Natural killer cell (primary cell): Measurements from ENCODE around the gene HDAC3. TPM values are rescaled to one million over a fixed set of nuclear protein-coding genes. Genes with fewer than 3 reads are reported as not detected.

ENCODE experiments used
- ATAC-seq, 3 donors: fragments of 150-1000 bp in 2 of 3; fragments of 200-7000 bp in 1 of 3; cut with Tn5 transposase; 1 replicate in 1 of 3; 2 replicates in 2 of 3; pipeline ENCODE4 v1.10.0; 2021; ENCODE audit warnings: mild to moderate bottlenecking in 2 of 3, moderate library complexity in 2 of 3
- DNase-seq, 2 donors: peaks; one replicate each; pipeline versions ENCODE4 v3.0.0 to v3.0.0-alpha.2; 2013 to 2021; ENCODE audit warnings: mixed read lengths in 1 of 2
- H3K27ac ChIP-seq: one replicate; pipeline ENCODE4 v1.5.1; 2013; ENCODE audit warnings: mild to moderate bottlenecking, low read length
- H3K27me3 ChIP-seq: one replicate; pipeline ENCODE4 v1.6.1; 2013; ENCODE audit warnings: low read length; ENCODE audit not compliant: control insufficient read depth, insufficient read depth
- H3K36me3 ChIP-seq: one replicate; pipeline ENCODE4 v1.6.1; 2013; ENCODE audit warnings: low read length; ENCODE audit not compliant: control insufficient read depth, insufficient read depth
- H3K4me1 ChIP-seq: one replicate; pipeline ENCODE4 v1.6.1; 2013; ENCODE audit warnings: low read length; ENCODE audit not compliant: control insufficient read depth, insufficient read depth
- H3K4me3 ChIP-seq: one replicate; pipeline ENCODE4 v1.5.1; 2013; ENCODE audit warnings: low read length
- H3K9me3 ChIP-seq: one replicate; pipeline ENCODE4 v1.6.1; 2013; ENCODE audit warnings: low read length; ENCODE audit not compliant: control insufficient read depth, insufficient read depth
- H3K27ac Mint-ChIP-seq, 2 donors: one replicate each; pipeline ENCODE4 v1.8.0; 2022; ENCODE audit warnings: mild to moderate bottlenecking in 2 of 2, mixed read lengths in 2 of 2, moderate library complexity in 1 of 2
- H3K27me3 Mint-ChIP-seq, 2 donors: one replicate each; pipeline ENCODE4 v1.8.0; 2022; ENCODE audit warnings: low read depth in 2 of 2, mixed read lengths in 2 of 2
- H3K36me3 Mint-ChIP-seq: one replicate; pipeline ENCODE4 v1.8.0; 2022; ENCODE audit warnings: mixed read lengths
- H3K4me1 Mint-ChIP-seq, 2 donors: one replicate each; pipeline ENCODE4 v1.8.0; 2022; ENCODE audit warnings: mixed read lengths in 2 of 2
- H3K4me3 Mint-ChIP-seq: one replicate; pipeline ENCODE4 v1.8.0; 2022; ENCODE audit warnings: mild to moderate bottlenecking, moderate library complexity, mixed read lengths
- H3K9me3 Mint-ChIP-seq, 2 donors: one replicate each; pipeline ENCODE4 v1.8.0; 2022; ENCODE audit warnings: mixed read lengths in 2 of 2
- CTCF ChIP-seq: fragments of 200-600 bp; IDR thresholded peaks from one replicate; pipeline ENCODE4 v1.8.0; 2022; ENCODE audit warnings: antibody characterized with exemption
- WGBS: methylation state at CpG from one replicate; pipeline ENCODE4 v1.1.7; 2013; ENCODE audit warnings: missing lambda C conversion rate; ENCODE audit not compliant: insufficient coverage; 5-methylcytosine and 5-hydroxymethylcytosine counted together
- intact Hi-C: fragments of 100-400 bp; cut with micrococcal nuclease; formaldehyde crosslinking; loops from one replicate; pipeline ENCODE4 v1.14.2; 2022
- total RNA-seq, 4 donors: library from RNA; stranded (reverse); fragments of 120-200 nt in 1 of 4; gene quantifications; one replicate each; pipeline versions ENCODE4 v1.2.3 to v1.2.4, GENCODE V29; 2013 to 2022

The HDAC3 gene
- total RNA-seq, 3 donors from 2014 or later (not counting 1 experiment from before 2014, with no cell fraction given): 66.0 to 85.7 (median 74.7) TPM

DNA sequence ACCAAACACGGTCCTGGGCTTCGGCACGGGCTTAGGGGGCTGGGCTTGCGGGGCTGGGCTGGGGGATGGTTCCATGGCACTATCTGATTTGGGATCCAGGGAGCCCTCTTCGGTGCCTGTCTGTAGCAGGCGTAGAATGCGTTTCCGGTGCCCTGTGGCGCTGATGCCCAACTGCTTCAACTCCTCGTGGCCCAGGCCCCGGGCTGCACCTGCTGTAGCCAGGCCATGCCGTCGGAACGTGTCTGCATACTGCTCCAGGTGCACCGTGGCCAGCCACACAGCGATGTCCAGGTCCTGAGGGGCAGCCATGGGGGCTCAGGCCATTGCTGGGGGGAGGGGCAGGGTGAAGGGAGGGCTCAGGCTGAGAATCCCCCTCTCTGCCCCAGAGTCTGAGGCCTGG, 43.5 kb upstream of the HDAC3 start:
- no peaks in the 10 kb centered on the region for H3K36me3 ChIP-seq
- TF ChIP-seq CTCF: no peak
- intact Hi-C loops: loop anchor here (5.0 kb wide), 1 partner anchor 43 kb away; the partner anchor contains the start of genes HDAC3 and RELL2
- Mint-ChIP-seq H3K4me1 (peaks cover 22 to 44% of the 10 kb centered on the region in 2 donors), H3K36me3 (no peaks in the 10 kb centered on the region), H3K9me3 (no peaks in the 10 kb centered on the region), H3K4me3 (no peak overlapping the region), H3K27ac (no peak overlapping the region), H3K27me3 (no peaks in the 10 kb centered on the region)
- DNase-seq: no peak
- no peaks in the 10 kb centered on the region for H3K9me3 ChIP-seq
- 95% methylated on average over 16 of the region's 16 CpGs for WGBS
- peaks cover 36% of the 10 kb centered on the region for H3K4me1 ChIP-seq
- H3K4me3 ChIP-seq: no peak overlapping the region
- ATAC-seq: no peak
- no peak overlapping the region for H3K27ac ChIP-seq
- H3K27me3 ChIP-seq: no peaks in the 10 kb centered on the region

- no peaks in the 10 kb centered on the region for H3K36me3 Mint-ChIP-seq
- no peaks in the 10 kb centered on the region for H3K9me3 Mint-ChIP-seq
- no peak overlapping the region for H3K27ac ChIP-seq
- H3K27me3 ChIP-seq: no peaks in the 10 kb centered on the region
- H3K27me3 Mint-ChIP-seq: no peaks in the 10 kb centered on the region
- H3K4me1 Mint-ChIP-seq: peaks cover 10 to 27% of the 10 kb centered on the region in 2 donors
- DNase-seq: peak in 1 of 2 donors; percentile 29
- no peak overlapping the region for H3K4me3 ChIP-seq
- intact Hi-C loops: no loop called here
- no peak for TF ChIP-seq CTCF
- peaks cover 19% of the 10 kb centered on the region for H3K4me1 ChIP-seq
- no peaks in the 10 kb centered on the region for H3K36me3 ChIP-seq
- no peaks in the 10 kb centered on the region for H3K9me3 ChIP-seq
- no peak for ATAC-seq
- no peak overlapping the region for H3K4me3 Mint-ChIP-seq
- H3K27ac Mint-ChIP-seq: peak overlapping the region in 1 of 2 donors; percentile 41
Measured at GRCh38 chr5:141677415-141677814, 40.8 kb upstream of the HDAC3 start.

- intact Hi-C loops: no loop called here
- no peak overlapping the region for H3K27ac Mint-ChIP-seq
- no peaks in the 10 kb centered on the region for H3K9me3 ChIP-seq
- H3K4me3 ChIP-seq: no peak overlapping the region
- H3K36me3 ChIP-seq: no peaks in the 10 kb centered on the region
- TF ChIP-seq CTCF: no peak
- H3K4me3 Mint-ChIP-seq: no peak overlapping the region
- no peaks in the 10 kb centered on the region for H3K36me3 Mint-ChIP-seq
- H3K4me1 Mint-ChIP-seq: peaks cover 0 to 13% of the 10 kb centered on the region in 2 donors
- ATAC-seq: no peak
- H3K27ac ChIP-seq: no peak overlapping the region
- no peaks in the 10 kb centered on the region for H3K9me3 Mint-ChIP-seq
- no peaks in the 10 kb centered on the region for H3K27me3 Mint-ChIP-seq
- no peaks in the 10 kb centered on the region for H3K27me3 ChIP-seq
- 95% methylated on average over 4 of the region's 4 CpGs for WGBS
- peaks cover 6% of the 10 kb centered on the region for H3K4me1 ChIP-seq
- no peak for DNase-seq
Measured at GRCh38 chr5:141675672-141676071, 39.0 kb upstream of the HDAC3 start.

GRCh38 chr5:141674747-141675146, 38.1 kb upstream of the HDAC3 start:
- no peak for DNase-seq
- Mint-ChIP-seq H3K4me3 (no peak overlapping the region), H3K36me3 (no peaks in the 10 kb centered on the region), H3K27ac (no peak overlapping the region), H3K4me1 (peaks cover 0 to 11% of the 10 kb centered on the region in 2 donors), H3K27me3 (no peaks in the 10 kb centered on the region), H3K9me3 (no peaks in the 10 kb centered on the region)
- Histone ChIP-seq H3K36me3 (peaks cover 2% of the 10 kb centered on the region), H3K27me3 (no peaks in the 10 kb centered on the region), H3K27ac (no peak overlapping the region), H3K4me1 (no peaks in the 10 kb centered on the region), H3K4me3 (no peak overlapping the region), H3K9me3 (no peaks in the 10 kb centered on the region)
- intact Hi-C loops: no loop called here
- 85% methylated on average over 5 of the region's 5 CpGs for WGBS
- no peak for ATAC-seq
- no peak for TF ChIP-seq CTCF
